ENCODE data around the gene IGF1R. TPM values are rescaled to one million over a fixed set of nuclear protein-coding genes. Genes with fewer than 3 reads are reported as not detected.
"Not testable (repeated sequence)": the region's sequence is repeated elsewhere in the genome, so short reads cannot be mapped to it uniquely, and the experiment has no call there.

The IGF1R gene
- total and polyA plus RNA-seq, 2 of the 8 experiments (the other 6 are each of a cell fraction or from before 2014, with no cell fraction given) = 32.9 to 109 TPM

GRCh38 chr15:99004998-99005974 lies 356.9 kb downstream of the IGF1R start:
- not testable (repeated sequence) for H2BK5ac ChIP-seq (ENCODE audit: low read depth, low read length); H3K36me3 ChIP-seq (ENCODE audit: control insufficient read depth in 2 of 4, insufficient read depth in 4 of 4, low read length in 3 of 4); H2BK15ac ChIP-seq (ENCODE audit: low read length); H3K4me2 ChIP-seq (ENCODE audit: insufficient read depth in 1 of 2, low read depth in 2 of 2, low read length in 2 of 2); H4K91ac ChIP-seq (replicated peaks; ENCODE audit: insufficient read length, low read length); H4K20me1 ChIP-seq (replicated peaks in 1 of 2; ENCODE audit: control insufficient read depth in 1 of 2, insufficient read depth in 2 of 2, low read length in 2 of 2); H3K27me3 ChIP-seq (replicated peaks in 1 of 4; ENCODE audit: control insufficient read depth in 3 of 4, extremely low read depth in 1 of 4, insufficient read depth in 3 of 4, low read length in 3 of 4); H3K23me2 ChIP-seq (ENCODE audit: low read depth, low read length); H2AK5ac ChIP-seq (ENCODE audit: low read depth, low read length); H3K4me1 ChIP-seq (replicated peaks in 1 of 4; ENCODE audit: control insufficient read depth in 3 of 4, insufficient read depth in 4 of 4, low read length in 3 of 4); H2BK20ac ChIP-seq (ENCODE audit: low read length); H3K4me3 ChIP-seq (ENCODE audit: extremely low read depth in 1 of 4, insufficient read depth in 2 of 4, low read depth in 3 of 4, low read length in 4 of 4); H3K27ac ChIP-seq (ENCODE audit: low read depth, low read length); H3K14ac ChIP-seq (ENCODE audit: insufficient read length); H3K79me1 ChIP-seq (ENCODE audit: low read depth, low read length); H3K23ac ChIP-seq (ENCODE audit: insufficient read length); H3K9ac ChIP-seq (replicated peaks in 1 of 4; ENCODE audit: extremely low read depth in 1 of 4, low read depth in 3 of 4, low read length in 3 of 4); H3K9me3 ChIP-seq (ENCODE audit: insufficient read depth in 2 of 2, low read depth in 1 of 2, low read length in 1 of 2); H3K79me2 ChIP-seq (ENCODE audit: control insufficient read depth in 1 of 2, insufficient read depth in 2 of 2, low read length in 2 of 2); H4K5ac ChIP-seq (ENCODE audit: insufficient read length, low read depth, low read length); H3K4ac ChIP-seq (replicated peaks; ENCODE audit: insufficient read length, low read depth, low read length); FAIRE-seq; H3K56ac ChIP-seq (replicated peaks; ENCODE audit: insufficient read length, low read depth, low read length); H2BK120ac ChIP-seq (replicated peaks; ENCODE audit: low read depth, low read length); H4K8ac ChIP-seq (ENCODE audit: extremely low read depth, insufficient read depth, low read length)
- H3K18ac ChIP-seq (ENCODE audit: extremely low read depth, low read length) = 0 out of 2 replicates have a peak overlapping the region, but pooled peaks have one; percentile 1
- TF ChIP-seq, protein P1, sequence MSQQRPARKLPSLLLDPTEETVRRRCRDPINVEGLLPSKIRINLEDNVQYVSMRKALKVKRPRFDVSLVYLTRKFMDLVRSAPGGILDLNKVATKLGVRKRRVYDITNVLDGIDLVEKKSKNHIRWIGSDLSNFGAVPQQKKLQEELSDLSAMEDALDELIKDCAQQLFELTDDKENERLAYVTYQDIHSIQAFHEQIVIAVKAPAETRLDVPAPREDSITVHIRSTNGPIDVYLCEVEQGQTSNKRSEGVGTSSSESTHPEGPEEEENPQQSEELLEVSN (IDR thresholded peaks at IDR 0.05) = peak; percentile 85
- peak; percentile 92 for TF ChIP-seq MAX (IDR thresholded peaks at IDR 0.05)
- peak in 1 of 2 experiments; percentile 62 for DNase-seq (ENCODE audit: low read depth in 1 of 2, low spot score in 2 of 2)
- ChIA-PET POLR2A (ENCODE audit: partially characterized antibody) (interaction anchor here (0.9 to 1.5 kb wide), 3 partner anchors 11 to 38 kb away, joined by 3 to 4 read pairs (median 4); no protein-coding TSS in a partner anchor), CTCF (ENCODE audit: partially characterized antibody) (interaction anchor here (0.9 to 1.1 kb wide), 3 partner anchors 31 to 53 kb away, joined by 3 to 5 read pairs (median 4); no protein-coding TSS in a partner anchor)
- WGBS, 2 experiments (ENCODE audit: extremely low coverage in 1 of 2, insufficient coverage in 1 of 2, insufficient read length in 1 of 2, insufficient replicate concordance in 2 of 2, low coverage in 1 of 2, low lambda C conversion rate in 2 of 2, missing lambda C conversion rate in 1 of 2) = 65% methylated on average over 31 of the region's 38 CpGs; no CpG with 5 or more reads in 1 of the 2 experiments
- peak overlapping the region; percentile 43; the same call in 1 of the 2 replicates for H2AFZ ChIP-seq (ENCODE audit: low read length)
- 0 out of 2 replicates have a peak overlapping the region, but pooled peaks have one; percentile 68 for H2BK12ac ChIP-seq (ENCODE audit: low read depth, low read length)
